ENCODE results near the gene SUCLG2.

The SUCLG2 gene

GRCh38 chr3:67650084-67650483, 4.3 kb downstream of the SUCLG2 start:
- ATAC-seq, result no peak
- TF ChIP-seq TOX (CRISPR knock-in tag; IDR thresholded peaks at IDR 0.05; ENCODE audit: borderline replicate concordance), result no peak

DNA sequence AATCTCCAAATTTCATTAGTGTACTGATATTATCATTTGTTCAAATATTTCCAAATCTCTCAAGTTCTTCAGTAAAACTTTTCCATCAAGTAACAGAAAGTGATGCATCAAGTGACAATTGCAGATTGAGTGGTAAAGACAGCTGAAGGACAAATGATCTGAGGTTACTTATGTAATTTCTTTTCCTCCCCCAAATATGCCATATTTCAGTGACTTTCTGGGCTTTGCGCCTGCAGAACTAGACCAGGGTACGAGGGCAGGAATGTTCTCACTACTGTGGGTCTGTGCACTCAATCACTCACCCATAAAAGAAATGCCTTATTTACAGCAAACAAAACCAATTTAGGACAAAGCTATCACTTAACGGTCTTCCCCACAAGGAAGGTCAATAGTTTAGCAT, 4.7 kb downstream of the SUCLG2 start:
- no peak for ATAC-seq
- TF ChIP-seq SNAI2 (CRISPR knock-in tag; IDR thresholded peaks at IDR 0.05) (no peak), ZC3H10 (CRISPR knock-in tag; IDR thresholded peaks at IDR 0.05) (no peak), PATZ1 (CRISPR knock-in tag; IDR thresholded peaks at IDR 0.05; ENCODE audit: borderline replicate concordance) (no peak), GLIS3 (CRISPR knock-in tag; IDR thresholded peaks at IDR 0.05) (no peak), ISL1 (CRISPR knock-in tag; IDR thresholded peaks at IDR 0.05) (no peak), ZFP30 (CRISPR knock-in tag; IDR thresholded peaks at IDR 0.05) (no peak), ZNF8 (CRISPR knock-in tag; IDR thresholded peaks at IDR 0.05) (no peak), TOX (CRISPR knock-in tag; IDR thresholded peaks at IDR 0.05; ENCODE audit: borderline replicate concordance) (no peak), ZFP3 (CRISPR knock-in tag; IDR thresholded peaks at IDR 0.05) (no peak), PPARA (CRISPR knock-in tag; IDR thresholded peaks at IDR 0.05; ENCODE audit: borderline replicate concordance) (no peak), BACH2 (CRISPR knock-in tag; IDR thresholded peaks at IDR 0.05; ENCODE audit: borderline replicate concordance) (no peak)

DNA sequence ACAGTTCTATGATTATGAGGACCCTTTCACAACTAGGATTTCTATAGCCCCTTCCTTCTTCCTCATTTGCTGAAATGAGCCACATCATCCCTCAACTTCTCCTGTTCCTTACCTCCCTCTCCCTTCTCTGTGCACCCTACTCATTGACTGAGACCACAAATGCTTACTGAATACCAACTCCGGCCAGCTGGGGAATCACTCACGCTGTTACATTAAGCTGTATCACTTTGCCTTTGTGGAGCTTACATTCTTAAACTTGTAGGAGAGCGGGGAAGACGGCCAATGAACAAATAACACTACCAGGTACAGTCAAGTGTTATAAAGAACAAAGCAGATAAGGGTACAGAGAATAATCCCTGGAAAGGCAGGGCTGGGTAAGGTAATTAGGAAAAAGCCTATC, 5.7 kb downstream of the SUCLG2 start:
- TF ChIP-seq PATZ1 (CRISPR knock-in tag; IDR thresholded peaks at IDR 0.05; ENCODE audit: borderline replicate concordance), result no peak
- TF ChIP-seq ZNF565 (CRISPR knock-in tag; conservative IDR thresholded peaks at IDR 0.05; ENCODE audit: low read depth), result no peak
- no peak for TF ChIP-seq PPARA (CRISPR knock-in tag; IDR thresholded peaks at IDR 0.05; ENCODE audit: borderline replicate concordance)
- TF ChIP-seq POU6F1 (CRISPR knock-in tag; IDR thresholded peaks at IDR 0.05; ENCODE audit: borderline replicate concordance, low read depth), result no peak
- TF ChIP-seq GLIS3 (CRISPR knock-in tag; IDR thresholded peaks at IDR 0.05), result no peak
- TF ChIP-seq, protein P1, sequence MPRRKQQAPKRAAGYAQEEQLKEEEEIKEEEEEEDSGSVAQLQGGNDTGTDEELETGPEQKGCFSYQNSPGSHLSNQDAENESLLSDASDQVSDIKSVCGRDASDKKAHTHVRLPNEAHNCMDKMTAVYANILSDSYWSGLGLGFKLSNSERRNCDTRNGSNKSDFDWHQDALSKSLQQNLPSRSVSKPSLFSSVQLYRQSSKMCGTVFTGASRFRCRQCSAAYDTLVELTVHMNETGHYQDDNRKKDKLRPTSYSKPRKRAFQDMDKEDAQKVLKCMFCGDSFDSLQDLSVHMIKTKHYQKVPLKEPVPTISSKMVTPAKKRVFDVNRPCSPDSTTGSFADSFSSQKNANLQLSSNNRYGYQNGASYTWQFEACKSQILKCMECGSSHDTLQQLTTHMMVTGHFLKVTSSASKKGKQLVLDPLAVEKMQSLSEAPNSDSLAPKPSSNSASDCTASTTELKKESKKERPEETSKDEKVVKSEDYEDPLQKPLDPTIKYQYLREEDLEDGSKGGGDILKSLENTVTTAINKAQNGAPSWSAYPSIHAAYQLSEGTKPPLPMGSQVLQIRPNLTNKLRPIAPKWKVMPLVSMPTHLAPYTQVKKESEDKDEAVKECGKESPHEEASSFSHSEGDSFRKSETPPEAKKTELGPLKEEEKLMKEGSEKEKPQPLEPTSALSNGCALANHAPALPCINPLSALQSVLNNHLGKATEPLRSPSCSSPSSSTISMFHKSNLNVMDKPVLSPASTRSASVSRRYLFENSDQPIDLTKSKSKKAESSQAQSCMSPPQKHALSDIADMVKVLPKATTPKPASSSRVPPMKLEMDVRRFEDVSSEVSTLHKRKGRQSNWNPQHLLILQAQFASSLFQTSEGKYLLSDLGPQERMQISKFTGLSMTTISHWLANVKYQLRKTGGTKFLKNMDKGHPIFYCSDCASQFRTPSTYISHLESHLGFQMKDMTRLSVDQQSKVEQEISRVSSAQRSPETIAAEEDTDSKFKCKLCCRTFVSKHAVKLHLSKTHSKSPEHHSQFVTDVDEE (CRISPR knock-in tag; IDR thresholded peaks at IDR 0.05), result no peak
- no peak for TF ChIP-seq OSR1 (CRISPR knock-in tag; IDR thresholded peaks at IDR 0.05)
- no peak; the same call in 2 of the 3 replicates for ATAC-seq

GRCh38 chr3:67648229-67648628, 6.2 kb downstream of the SUCLG2 start:
- ATAC-seq, result no peak

More at GRCh38 chr3:67648229-67648628, 6.2 kb downstream of the SUCLG2 start:
- TF ChIP-seq, protein P2, sequence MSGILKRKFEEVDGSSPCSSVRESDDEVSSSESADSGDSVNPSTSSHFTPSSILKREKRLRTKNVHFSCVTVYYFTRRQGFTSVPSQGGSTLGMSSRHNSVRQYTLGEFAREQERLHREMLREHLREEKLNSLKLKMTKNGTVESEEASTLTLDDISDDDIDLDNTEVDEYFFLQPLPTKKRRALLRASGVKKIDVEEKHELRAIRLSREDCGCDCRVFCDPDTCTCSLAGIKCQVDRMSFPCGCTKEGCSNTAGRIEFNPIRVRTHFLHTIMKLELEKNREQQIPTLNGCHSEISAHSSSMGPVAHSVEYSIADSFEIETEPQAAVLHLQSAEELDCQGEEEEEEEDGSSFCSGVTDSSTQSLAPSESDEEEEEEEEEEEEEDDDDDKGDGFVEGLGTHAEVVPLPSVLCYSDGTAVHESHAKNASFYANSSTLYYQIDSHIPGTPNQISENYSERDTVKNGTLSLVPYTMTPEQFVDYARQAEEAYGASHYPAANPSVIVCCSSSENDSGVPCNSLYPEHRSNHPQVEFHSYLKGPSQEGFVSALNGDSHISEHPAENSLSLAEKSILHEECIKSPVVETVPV (CRISPR knock-in tag; IDR thresholded peaks at IDR 0.05), result no peak
- TF ChIP-seq ZFP30 (CRISPR knock-in tag; IDR thresholded peaks at IDR 0.05), result no peak
- TF ChIP-seq ISL1 (CRISPR knock-in tag; IDR thresholded peaks at IDR 0.05), result no peak
- TF ChIP-seq ESRRG (CRISPR knock-in tag; IDR thresholded peaks at IDR 0.05), result no peak
- TF ChIP-seq GLIS3 (CRISPR knock-in tag; IDR thresholded peaks at IDR 0.05), result no peak

All from SK-N-SH treated with all-trans-retinoic acid at 6 μM for 48 hours (cell line).